GM12891 (cell line): ENCODE results near the gene FAM120AOS.

Experiments
- DNase-seq: peaks from one replicate; pipeline ENCODE4 v3.0.0; 2011; ENCODE audit warnings: low spot score; ENCODE audit not compliant: insufficient read length
- FAIRE-seq: peaks from 2 replicates; lab custom pipeline; 2011; peaks lifted over from hg19 to GRCh38; lab: Jason Lieb, UNC
- SPI1 ChIP-seq: IDR thresholded peaks from 2 replicates; pipeline ENCODE4 v1.6.1; 2011; ENCODE audit warnings: low read depth, low read length, control low read depth

Gene FAM120AOS

DNA sequence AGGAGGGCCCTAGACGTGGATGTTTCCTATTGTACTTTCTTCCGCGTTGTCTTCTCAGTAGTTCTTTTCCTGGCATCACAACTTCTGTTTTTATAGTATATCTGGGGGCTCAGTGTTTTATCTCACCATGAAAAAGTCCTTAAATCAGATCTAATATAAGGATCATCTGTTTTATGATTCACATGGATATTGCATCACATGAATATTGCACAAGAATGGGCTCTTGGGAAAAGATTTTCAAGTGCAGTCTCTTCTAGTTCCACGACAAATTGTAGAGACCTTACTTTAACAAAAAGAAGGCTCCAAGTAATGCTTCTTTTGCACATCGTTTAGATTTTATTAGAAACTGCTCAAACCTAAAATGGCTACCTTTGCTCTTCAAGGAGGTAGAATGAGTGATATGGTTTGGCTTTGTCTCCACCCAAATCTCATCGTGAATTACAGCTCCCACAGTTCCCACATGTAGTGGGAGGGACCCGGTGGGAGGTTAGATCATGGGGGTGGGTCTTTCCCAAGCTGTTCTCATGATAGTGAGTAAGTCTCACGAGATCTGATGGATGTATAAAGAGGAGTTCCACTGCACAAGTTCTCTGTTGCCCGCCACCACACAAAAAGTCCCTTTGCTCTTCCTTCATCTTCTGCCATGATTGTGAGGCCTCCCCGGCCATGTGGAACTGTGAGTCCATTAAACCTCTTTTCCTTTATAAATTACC is 55.6 kb downstream of the FAM120AOS start:
- TF ChIP-seq SPI1, result no peak
- DNase-seq, result no peak
- no peak for FAIRE-seq
